ENCODE data around the gene CRIP2. TPM values are rescaled to one million over a fixed set of nuclear protein-coding genes. Genes with fewer than 3 reads are reported as not detected.
A peak's percentile ranks its signal among the peaks of the same experiment; 100 is the strongest.

CRIP2 gene
- total and polyA plus RNA-seq, 7 donors = 23.1 to 71.8 (median 32.2) TPM

- intact Hi-C loops (cut with DNase I) = loop anchor here in 1 of 2 donors (5.0 kb wide), 1 partner anchor 38 kb away; no protein-coding TSS in a partner anchor
- WGBS, 3 donors = 36 to 56% (median 46%) methylated on average over 11 to 12 of the region's 12 CpGs
- no peak for DNase-seq
- H3K36me3 ChIP-seq (ENCODE audit: insufficient read depth in 1 of 2, low read depth in 1 of 2) = no peaks in the 10 kb centered on the region
- no peak for ATAC-seq
- peaks cover 26% of the 10 kb centered on the region for H3K4me1 ChIP-seq
- peaks cover 0 to 22% (median 0%) of the 10 kb centered on the region in 3 donors for H3K27me3 ChIP-seq (ENCODE audit: insufficient read depth in 3 of 3, low read length in 2 of 3)
- TF ChIP-seq CTCF (IDR thresholded peaks at IDR 0.05) = peak; percentile 11
- H3K4me3 ChIP-seq = no peak overlapping the region
- H3K9me3 ChIP-seq = no peaks in the 10 kb centered on the region
- H3K27ac ChIP-seq = peak overlapping the region; percentile 60
Observed at GRCh38 chr14:105485739-105486162, 11.1 kb downstream of the CRIP2 start.

- intact Hi-C loops (cut with DNase I) = loop anchor here in 1 of 2 donors (5.0 kb wide), 1 partner anchor 39 kb away; no protein-coding TSS in a partner anchor
- Histone ChIP-seq H3K9me3 (no peaks in the 10 kb centered on the region), H3K27ac (peak within 1 kb of the TSS; percentile 60), H3K4me1 (peaks cover 19% of the 10 kb centered on the region), H3K4me3 (peak within 1 kb of the TSS; percentile 75), H3K27me3 (ENCODE audit: insufficient read depth in 3 of 3, low read length in 2 of 3) (peaks cover 0 to 22% (median 0%) of the 10 kb centered on the region in 3 donors), H3K36me3 (ENCODE audit: insufficient read depth in 1 of 2, low read depth in 1 of 2) (no peaks in the 10 kb centered on the region)
- ATAC-seq = no peak
- DNase-seq = no peak
- TF ChIP-seq CTCF (IDR thresholded peaks at IDR 0.05) = no peak
- WGBS, 3 donors = 19 to 27% (median 26%) methylated on average over 45 to 56 of the region's 56 CpGs
Observed at GRCh38 chr14:105486163-105486973, 11.7 kb downstream of the CRIP2 start, which contains the start of gene CRIP1. CRIP1 (plus strand) TSS chr14:105486886; CDS start chr14:105487260, 374 bp downstream.

- Histone ChIP-seq H3K9me3 (no peaks in the 10 kb centered on the region), H3K4me3 (peak overlapping the region; percentile 75), H3K27me3 (ENCODE audit: insufficient read depth in 3 of 3, low read length in 2 of 3) (peaks cover 0 to 22% (median 0%) of the 10 kb centered on the region in 3 donors), H3K36me3 (ENCODE audit: insufficient read depth in 1 of 2, low read depth in 1 of 2) (no peaks in the 10 kb centered on the region), H3K4me1 (peaks cover 16% of the 10 kb centered on the region), H3K27ac (peak overlapping the region; percentile 60)
- 3 to 10% (median 8%) methylated on average over 28 to 45 of the region's 45 CpGs for WGBS, 3 donors
- DNase-seq = peak; percentile 75 to 86
- TF ChIP-seq CTCF (IDR thresholded peaks at IDR 0.05) = no peak
- intact Hi-C loops (cut with DNase I) = loop anchor here in 1 of 2 donors (5.0 kb wide), 1 partner anchor 40 kb away; no protein-coding TSS in a partner anchor
- ATAC-seq = no peak
Observed at GRCh38 chr14:105486974-105487448, 12.4 kb downstream of the CRIP2 start.

- Histone ChIP-seq H3K27me3 (ENCODE audit: insufficient read depth in 3 of 3, low read length in 2 of 3) (peaks cover 0 to 22% (median 0%) of the 10 kb centered on the region in 3 donors), H3K4me1 (peaks cover 12% of the 10 kb centered on the region), H3K27ac (peak overlapping the region; percentile 60), H3K4me3 (peak overlapping the region; percentile 75), H3K9me3 (no peaks in the 10 kb centered on the region), H3K36me3 (ENCODE audit: insufficient read depth in 1 of 2, low read depth in 1 of 2) (no peaks in the 10 kb centered on the region)
- WGBS, 3 donors = 18 to 20% (median 19%) methylated on average over 35 to 48 of the region's 48 CpGs
- ATAC-seq = no peak
- TF ChIP-seq CTCF (IDR thresholded peaks at IDR 0.05) = no peak
- intact Hi-C loops (cut with DNase I) = loop anchor here in 1 of 2 donors (5.0 kb wide), 1 partner anchor 40 kb away; no protein-coding TSS in a partner anchor
- DNase-seq = peak in 1 of 2 donors; percentile 65
Observed at GRCh38 chr14:105487449-105487985, 12.9 kb downstream of the CRIP2 start.
